K562 treated with DMSO at 1 percent for 4 hours (cell line): ENCODE data around the gene STEAP2. TPM values are rescaled to one million over a fixed set of nuclear protein-coding genes. Genes with fewer than 3 reads are reported as not detected.

ENCODE experiments used
- total RNA-seq: library from RNA; unstranded; fragments of 300-600 nt; gene quantifications from 2 replicates; pipeline ENCODE4 v1.2.3, GENCODE V29; 2022; ENCODE audit not compliant: insufficient read depth

Gene STEAP2
- not detected in 2 replicates for total RNA-seq

DNA sequence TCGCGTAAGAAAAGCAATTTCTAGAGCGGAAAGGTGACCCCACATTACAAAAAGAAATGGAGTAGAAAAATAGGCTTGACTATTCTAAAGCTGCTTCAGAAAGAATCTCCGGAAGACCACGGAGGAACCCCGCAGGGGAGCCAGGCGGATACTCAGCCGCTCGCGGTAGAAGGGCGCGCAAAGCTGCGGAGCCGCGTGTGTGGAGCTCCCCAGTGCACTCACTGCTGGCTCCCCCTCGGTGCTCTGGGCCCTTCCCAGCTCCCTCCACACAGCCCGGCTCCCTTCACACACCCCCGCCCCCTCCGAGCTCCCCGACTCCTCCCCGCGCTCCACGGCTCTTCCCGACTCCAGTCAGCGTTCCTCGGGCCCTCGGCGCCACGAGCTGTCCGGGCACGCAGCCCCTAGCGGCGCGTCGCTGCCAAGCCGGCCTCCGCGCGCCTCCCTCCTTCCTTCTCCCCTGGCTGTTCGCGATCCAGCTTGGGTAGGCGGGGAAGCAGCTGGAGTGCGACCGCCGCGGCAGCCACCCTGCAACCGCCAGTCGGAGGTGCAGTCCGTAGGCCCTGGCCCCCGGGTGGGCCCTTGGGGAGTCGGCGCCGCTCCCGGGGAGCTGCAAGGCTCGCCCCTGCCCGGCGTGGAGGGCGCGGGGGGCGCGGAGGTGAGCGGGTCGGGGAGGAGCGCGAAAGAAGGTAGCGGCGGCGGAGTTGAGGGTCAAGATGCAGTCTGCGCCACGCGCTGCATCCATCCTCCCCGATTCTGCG is at the start of gene STEAP2:
Gene STEAP2, plus strand, starts transcription at position 350 of the 758 bp plus-strand sequence. CDS start 13,343 bp downstream, outside the sequence.

DNA sequence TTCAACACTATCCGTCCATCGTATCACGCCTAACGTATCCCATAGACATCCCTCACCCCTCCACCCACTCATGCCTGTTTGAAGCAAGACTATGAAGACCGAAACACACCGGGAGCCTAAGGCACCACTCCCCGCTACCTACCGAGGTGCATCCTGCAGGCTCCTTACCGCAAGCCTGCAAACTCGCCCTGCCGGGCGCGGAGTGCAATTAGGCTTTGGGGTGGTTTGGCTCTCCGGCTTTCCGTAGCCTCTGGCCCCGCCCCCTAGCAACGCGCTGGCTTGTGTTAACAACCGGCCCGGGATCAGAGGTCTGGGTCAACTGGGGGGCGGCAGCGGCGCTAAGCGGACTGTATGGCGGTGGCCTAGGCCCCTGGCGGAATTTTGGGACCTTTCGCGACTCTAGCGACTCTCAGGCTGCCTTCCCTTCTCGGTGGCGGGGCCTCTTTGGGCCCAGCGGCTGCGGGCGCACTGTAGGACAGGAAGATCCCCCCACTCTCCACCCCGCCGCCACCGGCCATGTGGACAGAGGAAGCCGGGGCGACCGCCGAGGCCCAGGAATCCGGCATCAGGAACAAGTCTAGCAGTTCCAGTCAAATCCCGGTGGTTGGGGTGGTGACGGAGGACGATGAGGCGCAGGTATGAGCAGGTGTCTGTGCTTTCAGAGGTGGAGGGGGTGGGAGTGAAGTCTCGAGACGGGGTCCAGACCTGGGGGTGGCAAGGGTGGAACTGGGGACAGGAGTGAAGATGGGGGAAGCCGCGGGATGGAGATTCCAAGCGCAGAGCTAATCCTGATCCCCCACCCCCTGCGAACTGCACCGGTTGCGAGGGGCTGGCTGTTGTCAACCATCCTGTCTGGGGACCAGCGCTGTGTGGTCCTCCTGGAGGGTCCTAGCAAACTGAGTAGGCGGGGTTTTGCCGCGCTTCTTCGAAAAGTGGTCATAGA is 33.6 kb downstream of the STEAP2 start, which contains the start of gene CFAP69:
Gene CFAP69, plus strand, starts transcription at position 266 of the 943 bp plus-strand sequence. Its CDS starts 251 bp downstream, at position 517.

Other genes starting within 250 kb of the STEAP2 start
- 0.76 TPM in 1 of 2 replicates, not detected in the other for gene STEAP1, start 57.3 kb upstream of the STEAP2 start, total RNA-seq
- not detected in 2 replicates for gene CFAP69, start 33.4 kb downstream of the STEAP2 start, total RNA-seq
- gene FAM237B, start 109.6 kb downstream of the STEAP2 start, total RNA-seq, result not detected in 2 replicates
- 7.8 and 11.0 TPM in 2 replicates for gene GTPBP10, start 135.0 kb downstream of the STEAP2 start, total RNA-seq
- 11.2 and 11.4 TPM in 2 replicates for gene CLDN12, start 191.7 kb downstream of the STEAP2 start, total RNA-seq